HFF-Myc (cell line): ENCODE data around the gene MED15.
A peak's percentile ranks its signal among the peaks of the same experiment; 100 is the strongest.

Experiments
- DNase-seq: peaks from one replicate; pipeline ENCODE4 v3.0.0-alpha.2; 2011; ENCODE audit warnings: low read depth; ENCODE audit errors: extremely low read depth
- H3K4me3 ChIP-seq: replicated peaks from 2 replicates; pipeline ENCODE4 v1.5.1; 2011; ENCODE audit warnings: low read depth, mild to moderate bottlenecking, control low read depth, low read length
- TF ChIP-seq, protein P1 (sequence below): IDR thresholded peaks from 2 replicates; pipeline ENCODE4 v1.5.1; 2012; ENCODE audit warnings: mild to moderate bottlenecking, low read depth, low read length, control low read depth; ENCODE audit errors: missing control alignments

Gene MED15, protein sequence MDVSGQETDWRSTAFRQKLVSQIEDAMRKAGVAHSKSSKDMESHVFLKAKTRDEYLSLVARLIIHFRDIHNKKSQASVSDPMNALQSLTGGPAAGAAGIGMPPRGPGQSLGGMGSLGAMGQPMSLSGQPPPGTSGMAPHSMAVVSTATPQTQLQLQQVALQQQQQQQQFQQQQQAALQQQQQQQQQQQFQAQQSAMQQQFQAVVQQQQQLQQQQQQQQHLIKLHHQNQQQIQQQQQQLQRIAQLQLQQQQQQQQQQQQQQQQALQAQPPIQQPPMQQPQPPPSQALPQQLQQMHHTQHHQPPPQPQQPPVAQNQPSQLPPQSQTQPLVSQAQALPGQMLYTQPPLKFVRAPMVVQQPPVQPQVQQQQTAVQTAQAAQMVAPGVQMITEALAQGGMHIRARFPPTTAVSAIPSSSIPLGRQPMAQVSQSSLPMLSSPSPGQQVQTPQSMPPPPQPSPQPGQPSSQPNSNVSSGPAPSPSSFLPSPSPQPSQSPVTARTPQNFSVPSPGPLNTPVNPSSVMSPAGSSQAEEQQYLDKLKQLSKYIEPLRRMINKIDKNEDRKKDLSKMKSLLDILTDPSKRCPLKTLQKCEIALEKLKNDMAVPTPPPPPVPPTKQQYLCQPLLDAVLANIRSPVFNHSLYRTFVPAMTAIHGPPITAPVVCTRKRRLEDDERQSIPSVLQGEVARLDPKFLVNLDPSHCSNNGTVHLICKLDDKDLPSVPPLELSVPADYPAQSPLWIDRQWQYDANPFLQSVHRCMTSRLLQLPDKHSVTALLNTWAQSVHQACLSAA

DNA sequence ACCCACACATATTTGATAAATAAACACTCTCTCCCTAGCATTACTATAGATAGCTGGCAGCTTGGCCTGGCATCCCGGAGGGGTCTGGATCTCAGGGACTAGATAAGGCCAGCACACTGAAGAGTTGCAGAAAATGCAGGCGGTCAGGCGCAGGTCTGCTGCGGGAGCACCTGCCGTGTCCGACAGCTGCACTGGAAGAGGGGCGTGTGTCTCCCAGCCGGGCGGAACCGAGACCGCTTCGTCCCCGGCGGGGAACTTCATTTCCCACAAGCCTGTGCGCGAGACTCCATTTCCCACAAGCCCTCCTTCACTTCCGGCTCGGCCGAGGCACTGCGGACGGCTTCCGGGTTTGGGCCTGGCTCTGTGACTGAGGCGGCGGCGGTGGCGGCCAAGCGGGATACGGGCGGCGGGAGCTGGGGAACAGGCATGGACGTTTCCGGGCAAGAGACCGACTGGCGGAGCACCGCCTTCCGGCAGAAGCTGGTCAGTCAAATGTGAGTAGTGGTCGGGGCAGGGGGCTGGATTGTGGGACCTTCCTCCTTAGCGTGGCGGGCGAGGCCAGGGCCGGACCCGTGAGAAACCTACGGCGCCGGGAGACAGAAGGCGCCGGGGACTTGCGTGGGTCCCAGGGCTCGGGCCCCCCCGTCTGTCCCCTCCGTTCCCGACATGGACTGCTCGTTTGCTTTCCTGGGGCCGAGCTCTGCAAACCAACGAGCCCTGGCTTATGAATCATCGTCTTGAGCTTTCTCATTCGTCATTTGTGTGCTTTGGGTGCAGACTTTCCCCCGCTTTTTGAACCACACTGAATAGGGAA is at the start of gene MED15:
TSS of gene MED15 (plus strand) at position 358 of the 814 bp plus-strand sequence. CDS start at position 427, 69 bp downstream.
- H3K4me3 ChIP-seq = peak within 1 kb of the TSS; percentile 97
- peak; percentile 72 for DNase-seq
- TF ChIP-seq, protein P1, sequence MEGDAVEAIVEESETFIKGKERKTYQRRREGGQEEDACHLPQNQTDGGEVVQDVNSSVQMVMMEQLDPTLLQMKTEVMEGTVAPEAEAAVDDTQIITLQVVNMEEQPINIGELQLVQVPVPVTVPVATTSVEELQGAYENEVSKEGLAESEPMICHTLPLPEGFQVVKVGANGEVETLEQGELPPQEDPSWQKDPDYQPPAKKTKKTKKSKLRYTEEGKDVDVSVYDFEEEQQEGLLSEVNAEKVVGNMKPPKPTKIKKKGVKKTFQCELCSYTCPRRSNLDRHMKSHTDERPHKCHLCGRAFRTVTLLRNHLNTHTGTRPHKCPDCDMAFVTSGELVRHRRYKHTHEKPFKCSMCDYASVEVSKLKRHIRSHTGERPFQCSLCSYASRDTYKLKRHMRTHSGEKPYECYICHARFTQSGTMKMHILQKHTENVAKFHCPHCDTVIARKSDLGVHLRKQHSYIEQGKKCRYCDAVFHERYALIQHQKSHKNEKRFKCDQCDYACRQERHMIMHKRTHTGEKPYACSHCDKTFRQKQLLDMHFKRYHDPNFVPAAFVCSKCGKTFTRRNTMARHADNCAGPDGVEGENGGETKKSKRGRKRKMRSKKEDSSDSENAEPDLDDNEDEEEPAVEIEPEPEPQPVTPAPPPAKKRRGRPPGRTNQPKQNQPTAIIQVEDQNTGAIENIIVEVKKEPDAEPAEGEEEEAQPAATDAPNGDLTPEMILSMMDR = no peak

DNA sequence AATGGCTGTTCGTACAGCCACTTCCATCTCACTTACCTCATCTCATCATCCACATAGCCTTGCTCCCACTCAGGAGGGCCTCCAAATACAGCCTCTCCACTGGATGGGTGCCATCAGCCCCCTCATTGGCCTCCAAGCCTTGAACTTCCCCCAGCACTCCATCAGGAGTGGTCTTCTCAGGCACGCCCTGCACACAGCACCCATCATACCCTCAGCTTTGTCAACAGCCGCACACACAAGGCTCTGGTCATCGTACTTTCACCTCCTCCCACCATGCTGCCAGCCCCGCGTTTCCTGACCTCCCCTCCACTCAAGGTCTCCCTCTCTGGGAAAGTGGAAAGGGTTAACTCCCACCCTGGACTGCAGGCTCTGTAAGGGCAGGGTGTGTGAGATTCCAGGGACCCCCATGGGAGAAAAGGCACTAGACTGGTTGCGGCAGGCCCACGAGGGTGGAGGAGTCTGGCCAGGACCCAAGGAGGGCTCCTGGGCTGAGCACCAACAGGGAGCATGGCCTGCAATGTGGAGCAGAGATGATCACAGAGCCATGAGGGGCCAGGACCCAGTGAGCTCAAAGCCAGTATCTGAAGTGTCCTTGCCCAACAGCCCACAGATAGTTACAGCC is 48.8 kb upstream of the MED15 start:
- TF ChIP-seq, protein P1 = no peak
- no peak overlapping the region for H3K4me3 ChIP-seq
- no peak for DNase-seq

DNA sequence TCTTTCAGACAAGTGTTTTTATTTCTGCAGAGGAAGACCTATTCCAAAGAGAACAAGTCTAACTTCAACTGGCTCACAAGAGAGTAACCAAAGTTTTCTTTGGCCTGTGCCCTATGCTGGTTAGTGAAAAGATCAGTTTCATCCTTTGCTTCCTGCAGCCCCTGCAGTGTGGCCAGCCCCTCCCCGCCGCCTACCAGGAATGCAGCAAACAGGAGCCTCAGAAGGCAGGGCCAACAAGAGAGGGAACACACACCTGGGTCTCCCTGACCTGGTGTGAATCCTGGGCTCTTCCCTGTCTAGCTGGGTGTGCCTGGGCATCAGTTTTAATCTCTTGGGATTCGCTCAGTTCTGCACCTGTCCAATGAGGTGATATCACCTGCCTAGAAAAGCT is 48.3 kb upstream of the MED15 start:
- no peak overlapping the region for H3K4me3 ChIP-seq
- DNase-seq = no peak
- TF ChIP-seq, protein P1 = no peak

DNA sequence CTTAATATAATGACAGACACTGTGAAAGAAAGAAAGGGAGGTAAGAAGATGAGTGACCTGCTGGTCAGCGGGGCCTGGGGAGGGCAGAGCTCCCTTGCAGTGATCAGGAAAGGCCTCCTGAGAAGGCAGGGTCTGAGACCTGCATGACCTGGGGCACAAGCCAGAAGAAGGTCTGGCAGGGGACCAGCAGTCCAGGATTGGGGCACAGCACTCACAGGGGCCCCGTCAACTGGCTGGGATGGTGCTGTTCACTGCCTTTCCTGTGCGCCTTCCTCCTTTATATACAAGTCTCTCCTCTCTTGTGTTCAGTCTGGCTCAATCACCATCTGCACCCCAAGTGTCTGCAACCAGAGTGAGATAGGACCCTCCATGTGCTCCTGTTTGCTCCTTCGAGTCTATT is 47.5 kb upstream of the MED15 start:
- TF ChIP-seq, protein P1 = no peak
- H3K4me3 ChIP-seq = no peak overlapping the region
- DNase-seq = no peak

DNA sequence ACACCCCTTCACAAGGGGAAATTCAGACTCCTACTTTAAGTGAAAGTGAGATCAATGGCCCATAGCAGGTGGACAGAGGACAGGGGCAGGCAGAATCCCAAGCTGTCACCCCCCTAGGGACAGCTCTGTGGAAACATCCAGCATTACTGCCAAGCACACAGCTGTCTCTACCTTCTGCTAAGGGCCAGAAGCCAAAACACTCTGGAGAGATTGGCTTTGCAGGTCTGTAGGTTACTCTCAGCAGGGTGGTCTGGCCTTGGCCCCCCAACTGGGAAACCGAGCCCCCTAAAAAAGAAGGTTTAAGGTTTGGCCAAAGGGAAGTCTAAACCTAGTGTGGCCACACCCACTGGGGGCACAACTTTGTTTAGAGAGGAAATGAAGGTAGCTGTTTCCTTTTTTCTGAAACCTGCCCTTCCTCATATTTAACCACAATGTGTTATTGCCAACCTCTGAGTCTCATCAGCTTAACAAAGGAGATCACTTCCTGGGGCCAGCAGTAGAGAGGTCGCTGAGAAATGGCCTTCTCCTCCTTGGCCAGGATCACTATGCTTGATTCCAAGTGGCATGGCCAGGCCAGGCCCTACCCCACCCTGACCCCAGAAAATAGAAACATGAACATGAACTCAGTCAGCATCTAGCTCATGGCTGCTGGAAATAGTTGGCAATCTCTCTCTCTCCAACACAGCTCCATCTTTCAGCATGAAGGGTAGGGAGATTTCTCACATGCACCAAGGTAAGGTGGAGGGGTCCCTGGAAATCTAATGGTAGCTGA is 43.9 kb upstream of the MED15 start:
- no peak overlapping the region for H3K4me3 ChIP-seq
- TF ChIP-seq, protein P1 = no peak
- no peak for DNase-seq

DNA sequence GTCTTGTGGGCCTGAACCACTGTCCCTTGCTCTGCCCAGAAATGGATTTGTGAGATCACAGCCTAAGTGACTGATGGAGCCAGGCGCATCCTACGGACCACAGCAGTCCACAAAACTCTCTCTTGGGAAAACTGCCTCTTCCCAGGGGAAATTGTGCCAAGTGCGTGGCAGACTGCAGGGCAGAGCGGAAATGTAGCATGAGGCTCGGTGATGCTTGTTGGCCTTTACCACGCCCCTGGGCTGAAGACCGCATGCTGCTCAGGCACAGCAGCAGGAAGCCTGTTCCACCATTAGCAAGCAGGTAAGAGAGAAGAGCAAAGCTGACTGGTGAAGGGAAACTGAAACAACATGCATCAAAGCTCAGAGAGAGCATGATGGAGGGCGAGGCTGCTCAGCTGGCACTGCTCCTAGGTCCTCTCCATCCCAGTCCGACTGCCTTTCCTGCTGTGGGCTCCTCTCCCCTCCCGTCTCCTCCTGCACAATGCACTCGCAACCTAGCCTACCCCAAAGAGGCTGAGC is 43.3 kb upstream of the MED15 start:
- H3K4me3 ChIP-seq = no peak overlapping the region
- TF ChIP-seq, protein P1 = no peak
- DNase-seq = no peak
